Liver (tissue), 3 donors: ENCODE measurements around the gene APIP.

Source experiments
- HNF4A ChIP-seq, 2 donors: conservative IDR thresholded peaks; 2 replicates each; pipeline ENCODE4 v1.6.1; 2016; ENCODE audit warnings: antibody characterized with exemption in 2 of 2, mild to moderate bottlenecking in 2 of 2
- JUND ChIP-seq, 2 donors: IDR thresholded peaks; 2 replicates each; pipeline ENCODE4 v1.6.1; 2016; ENCODE audit warnings: antibody characterized with exemption in 2 of 2
- RAD21 ChIP-seq, 2 donors: IDR thresholded peaks; 2 replicates each; pipeline ENCODE4 v1.6.1; 2016; ENCODE audit warnings: antibody characterized with exemption in 2 of 2, mild to moderate bottlenecking in 2 of 2
- TAF1 ChIP-seq: conservative IDR thresholded peaks from 2 replicates; pipeline ENCODE4 v1.6.1; 2016; ENCODE audit warnings: antibody characterized with exemption, mild to moderate bottlenecking
- YY1 ChIP-seq: IDR thresholded peaks from 2 replicates; pipeline ENCODE4 v1.6.1; 2016; ENCODE audit warnings: antibody characterized with exemption, mild to moderate bottlenecking
- TF ChIP-seq, protein P1 (sequence below): fragments of 150-350 bp; IDR thresholded peaks from 2 replicates; pipeline ENCODE4 v1.5.1; 2017; ENCODE audit warnings: improper control_type of control experiment, low read depth, low read length; ENCODE audit not compliant: missing input control
- TF ChIP-seq, protein P2 (sequence below): IDR thresholded peaks from 2 replicates; pipeline ENCODE4 v1.6.1; 2016; ENCODE audit warnings: antibody characterized with exemption, mild to moderate bottlenecking
- TF ChIP-seq, protein P3 (sequence below): IDR thresholded peaks from 2 replicates; pipeline ENCODE4 v1.6.1; 2016; ENCODE audit warnings: antibody characterized with exemption
- donor health status: healthy.
- donor health status: healthy.

DNA sequence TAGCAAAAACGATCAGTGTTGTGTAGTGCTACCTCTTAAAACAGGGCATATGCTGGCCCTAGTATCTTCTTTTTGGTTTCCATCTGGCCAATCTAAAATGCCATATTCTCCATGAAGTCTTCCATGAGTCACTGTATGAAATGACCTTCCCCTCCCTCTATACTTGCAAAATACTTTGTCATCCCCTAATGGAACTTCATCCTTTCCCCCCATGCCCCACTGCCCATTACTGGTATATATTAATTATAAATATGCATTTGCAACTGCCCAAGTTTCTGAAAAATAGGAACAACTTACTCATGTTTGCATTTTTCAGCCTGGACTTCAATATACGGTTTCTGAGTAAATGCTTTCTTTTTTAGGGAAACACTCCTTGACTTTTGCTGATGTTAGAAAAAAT lies 4.5 kb downstream of the APIP start:
- TF ChIP-seq, protein P1, sequence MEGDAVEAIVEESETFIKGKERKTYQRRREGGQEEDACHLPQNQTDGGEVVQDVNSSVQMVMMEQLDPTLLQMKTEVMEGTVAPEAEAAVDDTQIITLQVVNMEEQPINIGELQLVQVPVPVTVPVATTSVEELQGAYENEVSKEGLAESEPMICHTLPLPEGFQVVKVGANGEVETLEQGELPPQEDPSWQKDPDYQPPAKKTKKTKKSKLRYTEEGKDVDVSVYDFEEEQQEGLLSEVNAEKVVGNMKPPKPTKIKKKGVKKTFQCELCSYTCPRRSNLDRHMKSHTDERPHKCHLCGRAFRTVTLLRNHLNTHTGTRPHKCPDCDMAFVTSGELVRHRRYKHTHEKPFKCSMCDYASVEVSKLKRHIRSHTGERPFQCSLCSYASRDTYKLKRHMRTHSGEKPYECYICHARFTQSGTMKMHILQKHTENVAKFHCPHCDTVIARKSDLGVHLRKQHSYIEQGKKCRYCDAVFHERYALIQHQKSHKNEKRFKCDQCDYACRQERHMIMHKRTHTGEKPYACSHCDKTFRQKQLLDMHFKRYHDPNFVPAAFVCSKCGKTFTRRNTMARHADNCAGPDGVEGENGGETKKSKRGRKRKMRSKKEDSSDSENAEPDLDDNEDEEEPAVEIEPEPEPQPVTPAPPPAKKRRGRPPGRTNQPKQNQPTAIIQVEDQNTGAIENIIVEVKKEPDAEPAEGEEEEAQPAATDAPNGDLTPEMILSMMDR = no peak
- TF ChIP-seq RAD21 (IDR thresholded peaks at IDR 0.05) (no peak), JUND (IDR thresholded peaks at IDR 0.05) (no peak), HNF4A (conservative IDR thresholded peaks at IDR 0.05) (no peak), TAF1 (no peak), YY1 (no peak)
- TF ChIP-seq, protein P2, sequence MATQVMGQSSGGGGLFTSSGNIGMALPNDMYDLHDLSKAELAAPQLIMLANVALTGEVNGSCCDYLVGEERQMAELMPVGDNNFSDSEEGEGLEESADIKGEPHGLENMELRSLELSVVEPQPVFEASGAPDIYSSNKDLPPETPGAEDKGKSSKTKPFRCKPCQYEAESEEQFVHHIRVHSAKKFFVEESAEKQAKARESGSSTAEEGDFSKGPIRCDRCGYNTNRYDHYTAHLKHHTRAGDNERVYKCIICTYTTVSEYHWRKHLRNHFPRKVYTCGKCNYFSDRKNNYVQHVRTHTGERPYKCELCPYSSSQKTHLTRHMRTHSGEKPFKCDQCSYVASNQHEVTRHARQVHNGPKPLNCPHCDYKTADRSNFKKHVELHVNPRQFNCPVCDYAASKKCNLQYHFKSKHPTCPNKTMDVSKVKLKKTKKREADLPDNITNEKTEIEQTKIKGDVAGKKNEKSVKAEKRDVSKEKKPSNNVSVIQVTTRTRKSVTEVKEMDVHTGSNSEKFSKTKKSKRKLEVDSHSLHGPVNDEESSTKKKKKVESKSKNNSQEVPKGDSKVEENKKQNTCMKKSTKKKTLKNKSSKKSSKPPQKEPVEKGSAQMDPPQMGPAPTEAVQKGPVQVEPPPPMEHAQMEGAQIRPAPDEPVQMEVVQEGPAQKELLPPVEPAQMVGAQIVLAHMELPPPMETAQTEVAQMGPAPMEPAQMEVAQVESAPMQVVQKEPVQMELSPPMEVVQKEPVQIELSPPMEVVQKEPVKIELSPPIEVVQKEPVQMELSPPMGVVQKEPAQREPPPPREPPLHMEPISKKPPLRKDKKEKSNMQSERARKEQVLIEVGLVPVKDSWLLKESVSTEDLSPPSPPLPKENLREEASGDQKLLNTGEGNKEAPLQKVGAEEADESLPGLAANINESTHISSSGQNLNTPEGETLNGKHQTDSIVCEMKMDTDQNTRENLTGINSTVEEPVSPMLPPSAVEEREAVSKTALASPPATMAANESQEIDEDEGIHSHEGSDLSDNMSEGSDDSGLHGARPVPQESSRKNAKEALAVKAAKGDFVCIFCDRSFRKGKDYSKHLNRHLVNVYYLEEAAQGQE = no peak
- TF ChIP-seq, protein P3, sequence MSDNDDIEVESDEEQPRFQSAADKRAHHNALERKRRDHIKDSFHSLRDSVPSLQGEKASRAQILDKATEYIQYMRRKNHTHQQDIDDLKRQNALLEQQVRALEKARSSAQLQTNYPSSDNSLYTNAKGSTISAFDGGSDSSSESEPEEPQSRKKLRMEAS = no peak
